HEK293 (cell line): Measurements from ENCODE around the gene E2F1.

Experiments
- ZNF416 ChIP-seq: fragments of 450-650 bp; formaldehyde crosslinking; IDR thresholded peaks from 2 replicates; pipeline ENCODE4 v1.5.1; 2016; ENCODE audit warnings: missing biosample characterization, missing genetic modification characterization
- ZNF555 ChIP-seq: fragments of 450-650 bp; formaldehyde crosslinking; conservative IDR thresholded peaks from 2 replicates; pipeline ENCODE4 v1.5.1; 2017; ENCODE audit warnings: missing biosample characterization, mild to moderate bottlenecking, missing genetic modification characterization, inconsistent platforms
- TF ChIP-seq, protein P1 (sequence below): fragments of 450-650 bp; formaldehyde crosslinking; IDR thresholded peaks from 2 replicates; pipeline ENCODE4 v1.5.1; 2016; ENCODE audit warnings: missing biosample characterization, missing genetic modification characterization

- TF ChIP-seq ZNF555 (tag by site-specific recombination), result no peak
- TF ChIP-seq, protein P1, sequence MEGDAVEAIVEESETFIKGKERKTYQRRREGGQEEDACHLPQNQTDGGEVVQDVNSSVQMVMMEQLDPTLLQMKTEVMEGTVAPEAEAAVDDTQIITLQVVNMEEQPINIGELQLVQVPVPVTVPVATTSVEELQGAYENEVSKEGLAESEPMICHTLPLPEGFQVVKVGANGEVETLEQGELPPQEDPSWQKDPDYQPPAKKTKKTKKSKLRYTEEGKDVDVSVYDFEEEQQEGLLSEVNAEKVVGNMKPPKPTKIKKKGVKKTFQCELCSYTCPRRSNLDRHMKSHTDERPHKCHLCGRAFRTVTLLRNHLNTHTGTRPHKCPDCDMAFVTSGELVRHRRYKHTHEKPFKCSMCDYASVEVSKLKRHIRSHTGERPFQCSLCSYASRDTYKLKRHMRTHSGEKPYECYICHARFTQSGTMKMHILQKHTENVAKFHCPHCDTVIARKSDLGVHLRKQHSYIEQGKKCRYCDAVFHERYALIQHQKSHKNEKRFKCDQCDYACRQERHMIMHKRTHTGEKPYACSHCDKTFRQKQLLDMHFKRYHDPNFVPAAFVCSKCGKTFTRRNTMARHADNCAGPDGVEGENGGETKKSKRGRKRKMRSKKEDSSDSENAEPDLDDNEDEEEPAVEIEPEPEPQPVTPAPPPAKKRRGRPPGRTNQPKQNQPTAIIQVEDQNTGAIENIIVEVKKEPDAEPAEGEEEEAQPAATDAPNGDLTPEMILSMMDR (tag by site-specific recombination), result no peak
- no peak for TF ChIP-seq ZNF416 (tag by site-specific recombination)
Measured at GRCh38 chr20:33710681-33711445, 24.7 kb upstream of the E2F1 start.
